SJSA1 (cell line): ENCODE results near the gene PLBD1. TPM values are rescaled to one million over a fixed set of nuclear protein-coding genes. Genes with fewer than 3 reads are reported as not detected.

Experiments used
- DNase-seq, 2 experiments: peaks; one replicate each; pipeline ENCODE4 v3.0.0-alpha.2; 2015 to 2020; ENCODE audit warnings: low spot score in 2 of 2, low read depth in 1 of 2
- H3K27ac ChIP-seq: fragments of 250-450 bp; sonication (Bioruptor Pico); 2 replicates; pipeline ENCODE4 v1.5.1; 2020; ENCODE audit warnings: mild to moderate bottlenecking, moderate library complexity
- H3K27me3 ChIP-seq: fragments of 250-450 bp; sonication (Bioruptor Pico); replicated peaks from 2 replicates; pipeline ENCODE4 v1.5.1; 2020; ENCODE audit warnings: mild to moderate bottlenecking, moderate library complexity
- H3K36me3 ChIP-seq: fragments of 250-450 bp; sonication (Bioruptor Pico); 2 replicates; pipeline ENCODE4 v1.5.1; 2020; ENCODE audit warnings: mild to moderate bottlenecking
- H3K4me1 ChIP-seq: fragments of 250-450 bp; sonication (Bioruptor Pico); replicated peaks from 2 replicates; pipeline ENCODE4 v1.6.1; 2021; ENCODE audit warnings: mild to moderate bottlenecking
- H3K4me3 ChIP-seq: fragments of 250-450 bp; sonication (Bioruptor Pico); 2 replicates; pipeline ENCODE4 v1.5.1; 2020; ENCODE audit warnings: mild to moderate bottlenecking
- H3K9me3 ChIP-seq: fragments of 250-450 bp; sonication (Bioruptor Pico); replicated peaks from 2 replicates; pipeline ENCODE4 v1.5.1; 2020; ENCODE audit warnings: mild to moderate bottlenecking
- total RNA-seq: library from RNA; depleted of rRNA; stranded (reverse); fragments of >200 nt; shearing (Covaris generic); gene quantifications from 2 replicates; pipeline ENCODE4 v1.2.3, GENCODE V29; 2014

The PLBD1 gene
- total RNA-seq, 1 experiment from 2014 or later = not detected

DNA sequence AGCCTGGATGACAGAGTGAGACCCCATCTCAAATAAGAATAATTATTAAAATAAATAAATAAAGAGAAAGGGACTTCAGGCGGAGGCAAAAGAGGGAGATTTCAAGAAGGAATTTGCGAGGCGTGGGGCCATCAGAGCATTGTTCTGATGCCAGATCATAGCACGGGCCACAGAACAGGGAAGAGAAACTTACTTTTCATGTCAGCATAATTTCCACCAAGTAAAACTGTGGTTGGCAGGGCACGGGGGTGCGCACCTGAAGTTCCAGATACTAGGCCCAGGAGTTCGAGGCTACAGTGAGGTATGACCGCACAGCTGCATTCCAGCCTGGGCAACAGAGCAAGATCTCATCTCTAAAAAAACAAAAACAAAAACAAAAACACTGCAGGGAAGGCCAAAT is 11.0 kb upstream of the PLBD1 start:
- H3K9me3 ChIP-seq = no peaks in the 10 kb centered on the region
- no peak overlapping the region for H3K4me3 ChIP-seq
- H3K27ac ChIP-seq = no peak overlapping the region
- no peak for DNase-seq
- H3K4me1 ChIP-seq = no peaks in the 10 kb centered on the region
- H3K27me3 ChIP-seq = no peaks in the 10 kb centered on the region
- H3K36me3 ChIP-seq = no peaks in the 10 kb centered on the region

DNA sequence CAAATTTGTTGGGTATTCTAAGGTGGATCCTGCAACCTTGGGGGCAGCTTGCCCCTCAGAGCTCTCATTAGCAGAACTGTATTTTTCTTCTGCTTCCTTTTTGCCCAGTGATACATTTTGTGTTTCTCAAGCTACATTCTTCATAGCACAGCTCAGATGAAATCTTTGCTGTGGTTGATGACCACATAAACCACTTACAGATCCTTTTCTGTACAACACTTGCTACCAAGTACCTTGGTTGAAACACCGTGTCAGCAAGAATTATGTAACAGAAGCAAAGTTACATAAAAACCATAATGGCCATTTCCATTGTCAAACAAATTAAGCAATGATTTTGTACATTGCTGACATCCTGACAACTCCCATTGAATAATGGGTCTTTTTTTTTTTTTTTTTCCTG is 9.7 kb upstream of the PLBD1 start:
- Histone ChIP-seq H3K9me3 (no peaks in the 10 kb centered on the region), H3K27me3 (no peaks in the 10 kb centered on the region), H3K4me1 (no peaks in the 10 kb centered on the region), H3K36me3 (no peaks in the 10 kb centered on the region), H3K27ac (no peak overlapping the region), H3K4me3 (no peak overlapping the region)
- no peak for DNase-seq

DNA sequence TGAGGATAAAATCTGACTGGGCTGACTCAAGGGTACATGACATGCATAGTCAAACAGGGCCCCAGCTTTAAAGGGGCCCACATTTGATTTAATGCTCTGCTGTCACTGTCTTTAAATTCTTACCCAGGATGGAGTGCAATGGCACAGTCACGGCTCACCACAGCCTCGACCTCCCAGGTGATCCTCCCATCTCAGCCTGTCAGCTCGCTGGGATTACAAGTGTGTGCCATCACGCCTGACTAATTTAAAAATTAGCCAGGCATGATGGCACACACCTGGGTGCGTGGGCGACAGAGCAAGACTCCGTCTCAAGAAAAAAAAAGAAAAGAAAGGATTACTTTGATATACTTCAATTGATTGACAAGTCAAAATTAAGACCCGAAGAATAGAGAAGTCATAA is 9.2 kb upstream of the PLBD1 start:
- no peaks in the 10 kb centered on the region for H3K36me3 ChIP-seq
- no peak for DNase-seq

DNA sequence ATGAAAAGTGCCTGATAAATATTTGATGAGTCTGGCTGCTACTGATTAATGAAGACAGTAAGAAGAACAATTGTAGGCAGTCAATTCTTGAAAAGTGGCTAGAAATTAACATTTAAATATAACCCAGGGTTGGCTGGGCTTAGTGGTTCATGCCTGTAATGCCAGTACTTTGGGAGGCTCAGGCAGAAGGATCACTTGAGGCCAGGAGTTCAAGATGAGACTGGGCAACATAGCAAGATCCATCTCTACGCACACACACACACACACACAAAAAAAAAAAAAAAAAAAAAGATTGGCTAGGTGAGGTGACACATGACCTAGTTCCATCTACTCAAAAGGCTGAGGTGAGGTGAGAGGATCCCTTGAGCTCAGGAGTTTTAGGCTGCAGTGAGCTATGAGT is 7.9 kb upstream of the PLBD1 start:
- Histone ChIP-seq H3K27ac (no peak overlapping the region), H3K36me3 (no peaks in the 10 kb centered on the region), H3K9me3 (no peaks in the 10 kb centered on the region), H3K27me3 (no peaks in the 10 kb centered on the region), H3K4me1 (no peaks in the 10 kb centered on the region), H3K4me3 (no peak overlapping the region)
- no peak for DNase-seq

More for the DNA sequence above, 9.2 kb upstream of the PLBD1 start:
- Histone ChIP-seq H3K27me3 (no peaks in the 10 kb centered on the region), H3K9me3 (no peaks in the 10 kb centered on the region), H3K4me1 (no peaks in the 10 kb centered on the region), H3K27ac (no peak overlapping the region), H3K4me3 (no peak overlapping the region)

DNA sequence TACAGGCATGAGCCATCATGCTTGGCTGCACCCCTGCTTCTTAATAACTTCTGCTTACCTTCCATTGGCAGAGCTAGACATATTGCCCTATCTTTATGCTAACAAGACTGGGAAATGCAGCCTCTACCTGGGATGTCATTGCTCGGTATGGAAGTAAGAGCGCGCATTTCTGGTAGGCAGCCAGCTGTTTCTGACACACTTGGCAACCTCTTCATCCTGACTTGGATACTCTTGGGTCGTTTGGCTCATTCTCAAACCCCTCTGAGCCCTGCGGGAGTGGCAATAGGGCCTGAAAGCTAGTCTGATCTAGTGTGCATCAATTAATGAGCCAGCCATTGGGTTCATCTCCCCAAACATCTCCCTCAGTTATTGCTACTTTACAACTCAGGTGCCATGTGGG is 5.4 kb upstream of the PLBD1 start:
- Histone ChIP-seq H3K27me3 (no peaks in the 10 kb centered on the region), H3K4me3 (no peak overlapping the region), H3K27ac (no peak overlapping the region), H3K36me3 (no peaks in the 10 kb centered on the region), H3K4me1 (no peaks in the 10 kb centered on the region), H3K9me3 (no peaks in the 10 kb centered on the region)
- DNase-seq = no peak

DNA sequence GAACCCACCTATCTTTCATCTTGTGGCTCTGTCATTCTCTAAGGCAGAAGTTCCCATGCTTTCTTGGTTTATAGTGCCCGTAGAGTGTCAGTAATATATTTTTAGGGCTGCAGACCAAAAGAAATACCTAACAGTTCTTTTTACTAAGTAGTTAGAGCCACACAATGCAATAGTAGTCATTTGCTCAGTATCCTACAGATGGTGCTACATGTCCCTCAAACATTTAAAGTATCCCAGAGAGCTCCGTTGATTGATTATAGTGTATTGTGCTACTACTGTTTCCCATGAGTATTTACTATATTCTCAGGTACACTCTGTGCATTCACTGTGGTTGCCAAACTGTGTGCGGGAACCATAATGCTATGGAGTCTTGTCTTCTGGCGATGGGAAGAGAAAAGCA is 4.7 kb upstream of the PLBD1 start:
- H3K4me3 ChIP-seq = no peak overlapping the region
- H3K36me3 ChIP-seq = no peaks in the 10 kb centered on the region
- no peaks in the 10 kb centered on the region for H3K4me1 ChIP-seq
- H3K27me3 ChIP-seq = no peaks in the 10 kb centered on the region
- no peak for DNase-seq
- H3K27ac ChIP-seq = no peak overlapping the region
- 0 out of 2 replicates have a peak, but pooled peaks cover 1% of the 10 kb centered on the region for H3K9me3 ChIP-seq

DNA sequence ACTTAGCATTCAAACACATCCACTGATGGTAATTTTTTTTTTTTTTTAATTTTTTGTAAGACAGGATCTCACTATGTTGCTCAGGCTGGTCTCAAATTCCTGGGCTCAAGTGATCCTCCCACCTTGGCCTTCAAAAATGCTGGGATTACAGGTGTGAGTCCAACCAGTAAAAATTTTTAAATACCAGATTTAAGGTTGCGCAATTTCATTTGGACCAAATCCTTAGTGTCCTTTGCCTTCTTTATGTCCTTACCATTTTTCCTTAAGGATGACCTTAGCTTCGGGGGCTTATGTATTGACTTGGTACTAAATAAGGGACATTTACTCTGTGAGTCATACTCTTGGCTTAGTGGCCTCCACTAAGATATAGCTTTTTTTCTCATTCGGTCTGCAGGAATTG is 4.1 kb upstream of the PLBD1 start:
- Histone ChIP-seq H3K4me1 (no peaks in the 10 kb centered on the region), H3K27me3 (no peaks in the 10 kb centered on the region), H3K36me3 (no peaks in the 10 kb centered on the region), H3K27ac (no peak overlapping the region), H3K9me3 (0 out of 2 replicates have a peak, but pooled peaks cover 2% of the 10 kb centered on the region), H3K4me3 (no peak overlapping the region)
- DNase-seq = no peak

DNA sequence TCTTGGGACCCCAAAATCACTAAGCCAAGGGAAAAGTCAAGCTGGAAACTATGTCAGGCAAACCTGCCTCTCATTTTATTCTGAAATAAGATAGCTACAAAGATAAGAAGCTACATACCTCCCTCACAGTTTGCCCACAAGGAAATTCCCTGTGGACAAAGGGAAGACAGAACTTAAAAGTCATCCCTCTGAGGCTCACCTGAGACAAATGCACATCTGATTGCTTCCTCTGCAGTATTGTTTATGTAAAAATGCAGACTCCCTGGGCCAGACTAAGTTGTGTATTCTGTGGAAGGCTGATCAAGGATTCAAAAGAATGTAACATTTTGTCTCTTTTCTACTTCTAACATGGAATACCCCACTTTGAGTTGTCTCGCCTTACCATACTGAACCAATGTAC is 2.5 kb upstream of the PLBD1 start:
- Histone ChIP-seq H3K27ac (no peak overlapping the region), H3K27me3 (no peaks in the 10 kb centered on the region), H3K9me3 (0 out of 2 replicates have a peak, but pooled peaks cover 2% of the 10 kb centered on the region), H3K4me3 (no peak overlapping the region), H3K4me1 (no peaks in the 10 kb centered on the region), H3K36me3 (no peaks in the 10 kb centered on the region)
- no peak for DNase-seq

DNA sequence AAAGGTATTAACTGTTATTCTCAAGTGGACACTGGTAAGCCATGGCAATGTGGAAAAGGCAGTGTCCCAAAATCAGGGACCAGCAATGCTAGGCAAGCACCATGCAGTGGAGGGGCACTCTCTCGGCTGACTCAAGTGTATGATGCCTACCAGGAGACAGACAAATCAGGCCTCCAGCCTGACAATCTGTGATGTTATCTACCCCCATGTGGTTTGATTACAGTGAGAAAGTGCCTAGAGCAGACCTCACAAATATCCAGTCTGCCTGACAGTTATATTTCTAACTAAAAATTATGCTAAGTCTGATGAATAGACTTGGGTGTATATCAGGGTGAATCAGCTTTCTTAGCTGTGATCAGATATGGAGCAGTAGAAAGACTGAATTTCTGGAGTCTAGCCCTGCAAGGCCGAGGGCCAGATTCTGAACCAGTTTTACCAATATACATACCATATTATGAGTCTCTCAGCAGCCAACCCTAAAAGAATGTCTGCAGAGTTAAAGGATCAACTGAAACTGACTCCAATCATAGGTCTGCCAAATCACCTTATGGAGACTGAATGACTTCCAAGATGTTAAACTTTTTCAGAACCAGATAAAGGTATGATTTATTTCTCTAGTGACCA is 3.2 kb downstream of the PLBD1 start:
- H3K9me3 ChIP-seq = 0 out of 2 replicates have a peak, but pooled peaks cover 2% of the 10 kb centered on the region
- H3K36me3 ChIP-seq = no peaks in the 10 kb centered on the region
- H3K27me3 ChIP-seq = no peaks in the 10 kb centered on the region
- DNase-seq = no peak
- no peak overlapping the region for H3K27ac ChIP-seq
- no peak overlapping the region for H3K4me3 ChIP-seq
- H3K4me1 ChIP-seq = no peaks in the 10 kb centered on the region

DNA sequence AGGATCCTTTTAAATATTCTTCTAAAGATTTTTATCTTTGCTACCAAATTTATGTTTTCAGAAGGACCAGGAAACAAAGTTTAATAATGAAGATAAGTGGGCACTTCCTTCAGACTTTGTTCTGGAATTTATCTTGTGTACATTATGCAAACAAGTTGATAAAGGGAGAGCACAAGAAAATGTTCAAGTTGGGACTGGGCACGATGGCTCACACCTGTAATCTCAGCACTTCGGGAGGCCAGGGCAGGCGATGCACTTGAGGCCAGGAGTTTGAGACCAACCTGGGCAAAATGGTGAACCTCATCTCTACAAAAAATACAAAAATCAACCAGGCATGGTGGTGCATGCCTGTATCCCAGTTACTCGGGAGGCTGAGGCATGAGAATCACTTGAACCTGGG is 4.6 kb downstream of the PLBD1 start:
- DNase-seq = no peak
- Histone ChIP-seq H3K9me3 (0 out of 2 replicates have a peak, but pooled peaks cover 2% of the 10 kb centered on the region), H3K4me3 (no peak overlapping the region), H3K27me3 (no peaks in the 10 kb centered on the region), H3K36me3 (no peaks in the 10 kb centered on the region), H3K27ac (no peak overlapping the region), H3K4me1 (no peaks in the 10 kb centered on the region)

DNA sequence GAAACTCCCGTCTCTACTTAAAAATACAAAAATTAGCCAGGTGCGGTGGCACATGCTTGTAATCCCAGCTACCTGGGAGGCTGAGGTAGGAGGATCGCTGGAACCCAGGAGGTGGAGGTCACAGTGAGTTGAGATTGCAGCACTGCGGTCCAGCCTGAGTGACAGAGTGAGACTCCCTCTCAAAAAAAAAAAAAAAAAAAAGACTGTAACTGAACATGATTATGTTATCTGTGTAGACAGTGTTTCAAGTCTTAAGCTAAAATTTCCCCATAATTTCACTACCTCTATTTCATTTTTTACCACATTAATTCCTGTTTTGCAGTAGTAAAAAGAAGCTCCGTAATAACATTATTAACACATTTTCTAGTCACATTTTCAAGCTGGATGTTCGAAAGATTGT is 5.4 kb downstream of the PLBD1 start:
- no peak overlapping the region for H3K4me3 ChIP-seq
- no peaks in the 10 kb centered on the region for H3K9me3 ChIP-seq
- H3K27ac ChIP-seq = no peak overlapping the region
- H3K4me1 ChIP-seq = no peaks in the 10 kb centered on the region
- H3K36me3 ChIP-seq = no peaks in the 10 kb centered on the region
- DNase-seq = no peak
- no peaks in the 10 kb centered on the region for H3K27me3 ChIP-seq

DNA sequence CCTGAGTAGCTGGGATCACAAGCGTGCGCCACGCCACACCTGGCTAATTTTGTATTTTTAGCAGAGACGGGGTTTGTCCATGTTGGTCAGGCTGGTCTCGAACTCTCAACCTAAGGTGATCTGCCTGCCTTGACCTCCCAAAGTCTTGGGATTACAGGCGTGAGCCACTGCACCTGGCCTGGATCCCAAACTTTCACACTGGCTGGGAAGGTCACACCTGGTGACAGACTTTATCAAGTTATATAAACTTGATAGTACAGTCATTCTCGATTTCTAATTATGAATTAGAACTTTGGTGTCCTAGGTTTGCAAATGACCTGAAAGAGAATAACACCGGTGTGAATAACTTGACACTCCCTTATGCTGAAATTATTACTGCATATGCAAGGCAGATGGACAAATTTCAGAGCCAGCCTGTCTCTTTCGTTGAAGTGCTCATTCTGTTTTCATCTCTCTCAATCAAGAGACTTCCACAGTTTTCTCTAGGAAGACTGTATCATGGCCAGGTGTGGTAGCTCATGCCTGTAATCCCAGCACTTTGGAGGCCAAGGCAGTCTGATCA is 5.9 kb downstream of the PLBD1 start:
- Histone ChIP-seq H3K4me1 (no peaks in the 10 kb centered on the region), H3K27ac (no peak overlapping the region), H3K27me3 (no peaks in the 10 kb centered on the region), H3K4me3 (no peak overlapping the region), H3K36me3 (no peaks in the 10 kb centered on the region), H3K9me3 (no peaks in the 10 kb centered on the region)
- no peak for DNase-seq

DNA sequence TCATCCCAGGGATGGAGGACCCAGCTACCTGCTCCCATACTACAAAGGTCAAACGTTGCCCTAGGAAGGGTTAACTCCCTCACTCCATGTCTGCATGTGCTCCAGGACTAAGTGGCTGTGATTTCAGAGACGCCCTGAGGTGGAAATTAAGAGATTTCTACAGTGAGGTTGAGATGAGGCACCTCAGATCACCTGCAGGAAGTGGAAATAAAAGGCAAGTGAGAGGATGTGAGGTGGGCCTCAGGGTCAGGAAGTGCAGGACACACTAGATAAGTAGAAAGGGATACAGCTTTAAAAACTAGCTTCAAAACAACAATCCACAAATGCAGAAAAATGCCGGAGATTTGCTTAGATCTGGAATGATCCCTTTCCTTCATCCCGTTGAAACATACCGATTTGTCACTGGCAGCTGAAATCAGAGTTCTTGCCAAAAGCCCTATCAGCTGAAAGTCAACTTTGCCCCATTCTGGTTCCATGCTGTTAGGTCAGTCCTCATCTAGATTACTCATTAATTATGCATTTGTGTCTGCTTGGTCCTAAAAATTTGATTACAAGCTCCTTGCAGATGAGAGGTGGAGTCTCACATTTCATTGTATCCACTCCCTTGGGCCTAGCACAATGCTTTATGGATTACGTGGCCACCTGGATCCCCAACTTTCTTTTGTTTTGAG is 6.6 kb downstream of the PLBD1 start:
- Histone ChIP-seq H3K27ac (no peak overlapping the region), H3K4me1 (no peaks in the 10 kb centered on the region), H3K36me3 (no peaks in the 10 kb centered on the region), H3K9me3 (no peaks in the 10 kb centered on the region), H3K27me3 (no peaks in the 10 kb centered on the region), H3K4me3 (no peak overlapping the region)
- no peak for DNase-seq

DNA sequence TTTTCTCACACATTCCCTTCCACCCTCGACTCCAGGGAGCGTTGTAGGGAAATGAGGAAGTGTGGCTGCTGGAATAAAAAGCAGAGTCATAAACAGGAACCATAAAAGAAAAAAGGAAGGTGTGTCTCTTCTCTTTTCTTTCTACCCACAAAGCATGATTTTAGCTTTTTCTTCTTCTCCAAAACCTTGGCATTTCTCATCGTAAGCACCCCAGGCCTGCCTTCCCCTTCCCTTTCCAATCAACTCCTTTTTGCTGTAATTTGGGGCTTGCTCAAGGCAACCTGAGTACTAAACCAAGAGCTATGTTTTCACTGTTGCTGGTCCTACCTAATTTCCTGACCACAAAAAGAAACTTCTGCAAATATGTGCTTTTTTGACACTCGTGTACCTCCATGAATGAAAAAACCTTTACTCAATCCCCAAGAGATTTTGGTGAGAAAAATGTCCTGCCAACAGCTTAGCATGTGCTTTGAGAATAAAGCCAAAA is 9.2 kb downstream of the PLBD1 start:
- Histone ChIP-seq H3K27me3 (no peaks in the 10 kb centered on the region), H3K9me3 (no peaks in the 10 kb centered on the region; the same call in 1 of the 2 replicates), H3K4me3 (no peak overlapping the region), H3K27ac (no peak overlapping the region), H3K36me3 (no peaks in the 10 kb centered on the region), H3K4me1 (no peaks in the 10 kb centered on the region)
- no peak for DNase-seq
